Activated T-cell treated with anti-CD3 and anti-CD28 coated beads for 1 hour (primary cell): ENCODE data around the gene MASP1.

Experiments
- DNase-seq: peaks from one replicate; pipeline ENCODE4 v3.0.0-alpha.2; 2020; ENCODE audit warnings: low read depth

The MASP1 gene

GRCh38 chr3:187293516-187294430 lies 2.2 kb upstream of the MASP1 start:
- DNase-seq: no peak

GRCh38 chr3:187292631-187293515 lies 1.3 kb upstream of the MASP1 start:
- DNase-seq: no peak

- DNase-seq: no peak
Measured at GRCh38 chr3:187292181-187292580, 644 bp upstream of the MASP1 start.

- no peak for DNase-seq
Measured at GRCh38 chr3:187291001-187291511, 481 bp downstream of the MASP1 start.

- no peak for DNase-seq
Measured at GRCh38 chr3:187290503-187290902, 1.0 kb downstream of the MASP1 start.

- no peak for DNase-seq
Measured at GRCh38 chr3:187288855-187289605, 2.5 kb downstream of the MASP1 start.

- no peak for DNase-seq
Measured at GRCh38 chr3:187288131-187288854, 3.2 kb downstream of the MASP1 start.

GRCh38 chr3:187287256-187287655 lies 4.3 kb downstream of the MASP1 start:
- no peak for DNase-seq

GRCh38 chr3:187286467-187287059 lies 5.0 kb downstream of the MASP1 start:
- no peak for DNase-seq

GRCh38 chr3:187281191-187281714 lies 10.3 kb downstream of the MASP1 start:
- no peak for DNase-seq

- no peak for DNase-seq
Measured at GRCh38 chr3:187280644-187281043, 10.9 kb downstream of the MASP1 start.

GRCh38 chr3:187277129-187277462 lies 14.4 kb downstream of the MASP1 start:
- no peak for DNase-seq

GRCh38 chr3:187276397-187277128 lies 15.0 kb downstream of the MASP1 start:
- no peak for DNase-seq

- no peak for DNase-seq
Measured at GRCh38 chr3:187274977-187275338, 16.6 kb downstream of the MASP1 start.

GRCh38 chr3:187274315-187274976 lies 17.1 kb downstream of the MASP1 start:
- DNase-seq: no peak

- DNase-seq: no peak
Measured at GRCh38 chr3:187271582-187271981, 20.0 kb downstream of the MASP1 start.

- no peak for DNase-seq
Measured at GRCh38 chr3:187269486-187269885, 22.1 kb downstream of the MASP1 start.

GRCh38 chr3:187267306-187267705 lies 24.2 kb downstream of the MASP1 start:
- no peak for DNase-seq

GRCh38 chr3:187266691-187267090 lies 24.8 kb downstream of the MASP1 start:
- no peak for DNase-seq
